H1 (cell line): ENCODE data around the gene TMEM245. TPM values are rescaled to one million over a fixed set of nuclear protein-coding genes. Genes with fewer than 3 reads are reported as not detected.

Source experiments
- POU5F1 ChIP-seq: IDR thresholded peaks from 2 replicates; pipeline ENCODE4 v1.6.1; 2011; ENCODE audit warnings: low read depth, mild to moderate bottlenecking, low read length, moderate library complexity
- RBBP5 ChIP-seq: IDR thresholded peaks from 2 replicates; pipeline ENCODE4 v1.7.1; 2012; ENCODE audit warnings: low read depth, mild to moderate bottlenecking, inconsistent platforms, low read length, moderate library complexity, borderline replicate concordance
- polyA plus RNA-seq, 7 experiments: library from polyadenylated mRNA; depleted of rRNA in 3 of 7; stranded (reverse) in 5 of 7; unstranded in 2 of 7; fragments of >200 nt in 5 of 7; fragments of 200-250 nt in 2 of 7; gene quantifications; 1 replicate in 5 of 7; 2 replicates in 1 of 7; 4 replicates in 1 of 7; pipeline versions ENCODE4 v1.2.1 to v1.2.3, GENCODE V29; 2011 to 2013; ENCODE audit warnings: missing spikeins in 2 of 7, mixed read lengths in 2 of 7
- total RNA-seq: library from RNA; stranded (reverse); fragmentation: NEBNext Ultra II Directional; extraction: Animal tissue kit (Norgen Biotek cat#: 25700); gene quantifications from 2 replicates; pipeline ENCODE4 v1.2.1, GENCODE V29; 2021

TMEM245 gene
- total and polyA plus RNA-seq, 2 of the 8 experiments (the other 6 are each of a cell fraction or from before 2014, with no cell fraction given): 44.3 to 45.8 TPM

DNA sequence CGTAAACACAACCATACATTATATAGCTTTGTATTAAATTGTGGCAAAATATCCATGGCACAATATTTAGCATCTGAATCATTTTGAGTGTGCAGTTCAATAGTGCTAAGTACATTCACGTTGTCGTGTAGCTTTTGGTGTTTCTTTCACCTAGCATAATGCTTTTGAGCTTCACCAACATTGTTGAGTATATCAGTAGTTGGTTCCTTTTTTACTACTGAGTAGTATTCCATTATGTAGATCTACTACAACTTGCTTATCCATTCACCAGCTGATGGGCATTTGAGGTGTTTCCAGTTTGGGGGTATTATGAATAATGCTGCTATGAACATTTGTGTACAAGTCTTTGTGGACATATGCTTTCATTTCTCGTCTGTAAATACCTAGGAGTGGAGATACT is 79.2 kb downstream of the TMEM245 start (continued):
- TF ChIP-seq RBBP5: no peak
- no peak for TF ChIP-seq POU5F1
